ENCODE data around the gene FGFR3.
A peak's percentile ranks its signal among the peaks of the same experiment; 100 is the strongest.

Gene FGFR3

DNA sequence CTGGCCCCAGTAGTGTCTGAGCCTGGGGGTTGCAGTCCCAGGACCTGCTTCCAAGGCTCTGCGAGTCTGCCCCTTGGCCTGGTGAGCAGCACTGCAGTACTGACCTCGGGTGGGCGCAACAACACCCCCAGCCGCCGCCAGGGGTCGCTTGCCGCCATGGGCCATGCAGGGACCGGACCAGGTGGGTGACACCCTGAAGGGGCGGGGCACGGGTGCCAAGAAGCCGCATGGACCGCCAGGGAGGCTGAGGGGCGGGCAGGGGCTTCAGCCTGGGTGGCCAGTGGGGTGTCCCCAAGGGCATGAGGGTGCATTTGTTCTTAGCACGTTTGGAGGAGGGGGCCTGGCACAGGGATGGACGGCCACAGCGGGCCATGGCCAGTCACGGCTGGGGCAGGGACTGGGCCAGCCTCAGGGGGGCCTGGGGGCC is 46.8 kb upstream of the FGFR3 start:
- Histone ChIP-seq H3K27me3 (ENCODE audit: insufficient read depth, low read length) (no peaks in the 10 kb centered on the region), H3K9ac (ENCODE audit: low read length) (no peak overlapping the region), H3K4me3 (ENCODE audit: low read depth, low read length, poor library complexity, severe bottlenecking) (no peak overlapping the region), H2AFZ (ENCODE audit: low read length) (no peak overlapping the region), H3K27ac (ENCODE audit: low read depth, low read length, poor library complexity, severe bottlenecking) (no peak overlapping the region), H3F3A (ENCODE audit: insufficient read depth, low read length) (no peaks in the 10 kb centered on the region), H3K9me2 (ENCODE audit: low read depth, low read length) (no peaks in the 10 kb centered on the region), H3K36me3 (ENCODE audit: insufficient read depth, low read length) (peaks cover 26% of the 10 kb centered on the region), H4K20me1 (ENCODE audit: insufficient read depth, low read length) (no peaks in the 10 kb centered on the region), H3K9me3 (ENCODE audit: low read length) (no peaks in the 10 kb centered on the region), H3K4me1 (ENCODE audit: insufficient read depth, low read length, severe bottlenecking) (no peaks in the 10 kb centered on the region), H3K4me2 (ENCODE audit: low read length) (no peak overlapping the region), H3K79me2 (ENCODE audit: insufficient read depth, low read length) (no peaks in the 10 kb centered on the region)
- TF ChIP-seq EZH2 (IDR thresholded peaks at IDR 0.05; ENCODE audit: borderline replicate concordance, low read length) (no peak), CTCF (IDR thresholded peaks at IDR 0.05; ENCODE audit: low read length) (peak; percentile 63)

GRCh38 chr4:1746919-1747602 is 46.0 kb upstream of the FGFR3 start:
- no peak overlapping the region for H2AFZ ChIP-seq (ENCODE audit: low read length)
- H3F3A ChIP-seq (ENCODE audit: insufficient read depth, low read length) = no peaks in the 10 kb centered on the region
- no peak overlapping the region for H3K27ac ChIP-seq (ENCODE audit: low read depth, low read length, poor library complexity, severe bottlenecking)
- H3K9me3 ChIP-seq (ENCODE audit: low read length) = no peaks in the 10 kb centered on the region
- H3K9ac ChIP-seq (ENCODE audit: low read length) = no peak overlapping the region
- H3K9me2 ChIP-seq (ENCODE audit: low read depth, low read length) = no peaks in the 10 kb centered on the region
- no peaks in the 10 kb centered on the region for H4K20me1 ChIP-seq (ENCODE audit: insufficient read depth, low read length)
- TF ChIP-seq EZH2 (IDR thresholded peaks at IDR 0.05; ENCODE audit: borderline replicate concordance, low read length) (no peak), CTCF (IDR thresholded peaks at IDR 0.05; ENCODE audit: low read length) (no peak)
- H3K4me3 ChIP-seq (ENCODE audit: low read depth, low read length, poor library complexity, severe bottlenecking) = no peak overlapping the region
- peaks cover 18% of the 10 kb centered on the region for H3K36me3 ChIP-seq (ENCODE audit: insufficient read depth, low read length)
- no peak overlapping the region for H3K4me2 ChIP-seq (ENCODE audit: low read length)
- no peaks in the 10 kb centered on the region for H3K4me1 ChIP-seq (ENCODE audit: insufficient read depth, low read length, severe bottlenecking)
- no peaks in the 10 kb centered on the region for H3K79me2 ChIP-seq (ENCODE audit: insufficient read depth, low read length)
- no peaks in the 10 kb centered on the region for H3K27me3 ChIP-seq (ENCODE audit: insufficient read depth, low read length)

- Histone ChIP-seq H3K27ac (ENCODE audit: low read depth, low read length, poor library complexity, severe bottlenecking) (no peak overlapping the region), H3K4me1 (ENCODE audit: insufficient read depth, low read length, severe bottlenecking) (no peaks in the 10 kb centered on the region), H4K20me1 (ENCODE audit: insufficient read depth, low read length) (no peaks in the 10 kb centered on the region), H3K27me3 (ENCODE audit: insufficient read depth, low read length) (no peaks in the 10 kb centered on the region), H3K9me2 (ENCODE audit: low read depth, low read length) (no peaks in the 10 kb centered on the region), H3F3A (ENCODE audit: insufficient read depth, low read length) (no peaks in the 10 kb centered on the region), H2AFZ (ENCODE audit: low read length) (no peak overlapping the region), H3K79me2 (ENCODE audit: insufficient read depth, low read length) (no peaks in the 10 kb centered on the region), H3K4me2 (ENCODE audit: low read length) (no peak overlapping the region), H3K4me3 (ENCODE audit: low read depth, low read length, poor library complexity, severe bottlenecking) (no peak overlapping the region), H3K9me3 (ENCODE audit: low read length) (no peaks in the 10 kb centered on the region), H3K9ac (ENCODE audit: low read length) (no peak overlapping the region), H3K36me3 (ENCODE audit: insufficient read depth, low read length) (peaks cover 13% of the 10 kb centered on the region)
- no peak for TF ChIP-seq CTCF (IDR thresholded peaks at IDR 0.05; ENCODE audit: low read length)
- no peak for TF ChIP-seq EZH2 (IDR thresholded peaks at IDR 0.05; ENCODE audit: borderline replicate concordance, low read length)
Measured at GRCh38 chr4:1747603-1747967, 45.5 kb upstream of the FGFR3 start.
